Effector CD8-positive, alpha-beta T cell (primary cell): ENCODE results near the gene OR52E5.

Experiments
- DNase-seq: peaks from one replicate; lab custom pipeline; 2025; lab: John Stamatoyannopoulos, UW

OR52E5 gene

DNA sequence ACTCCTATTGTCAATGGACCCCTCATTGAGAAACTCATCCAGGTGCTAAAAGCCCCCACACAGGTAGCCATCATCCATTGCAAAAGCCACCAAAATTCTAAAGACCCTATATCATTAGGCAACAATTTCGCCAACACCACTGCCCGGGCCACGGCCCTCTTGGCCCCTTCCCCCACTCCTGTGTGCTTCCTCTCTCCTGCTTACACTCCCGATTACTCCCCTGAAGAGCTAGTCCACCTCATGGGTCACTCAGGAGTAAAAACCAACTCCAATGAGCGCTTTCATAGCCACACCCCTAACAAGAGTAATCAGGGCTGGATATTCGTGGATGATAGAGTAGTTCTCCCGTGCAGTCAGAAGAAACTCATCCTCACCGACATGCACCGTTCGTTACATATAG, 40.1 kb downstream of the OR52E5 start:
- no peak for DNase-seq

DNA sequence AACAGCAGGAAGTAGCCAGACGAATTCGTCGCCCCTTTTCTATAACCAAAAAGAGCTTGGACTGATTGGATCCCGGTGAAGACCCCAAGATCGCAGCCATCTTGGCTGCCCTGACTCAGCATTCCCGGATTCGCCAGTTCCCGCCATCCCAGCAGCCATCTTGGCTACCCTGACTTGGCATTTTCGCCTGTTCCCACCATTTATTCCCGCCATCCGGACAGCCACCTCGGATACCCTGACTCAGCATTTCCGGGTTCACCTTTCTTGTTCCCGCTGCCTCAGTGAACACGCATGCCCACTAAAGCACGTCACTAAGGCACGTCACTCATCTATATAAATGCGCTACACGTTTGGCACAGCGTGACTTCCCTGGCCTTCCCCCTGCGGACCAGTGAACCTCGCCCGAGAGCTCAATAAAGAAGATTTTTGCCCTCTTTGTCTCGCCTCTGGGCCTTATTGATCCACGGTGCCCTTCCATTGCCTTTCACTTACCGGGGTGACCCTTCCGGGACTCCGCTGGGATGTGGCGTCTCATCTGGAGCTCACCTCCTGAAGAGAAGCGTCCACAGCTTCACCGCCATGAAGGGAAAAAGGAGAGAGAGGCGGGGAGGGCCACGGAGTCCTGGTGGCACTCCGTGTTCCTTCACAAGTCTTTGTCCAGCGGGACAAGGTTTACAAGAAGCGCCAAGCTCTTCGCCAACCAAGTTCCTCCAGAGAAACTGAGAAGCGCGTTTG, 45.0 kb downstream of the OR52E5 start:
- no peak for DNase-seq

DNA sequence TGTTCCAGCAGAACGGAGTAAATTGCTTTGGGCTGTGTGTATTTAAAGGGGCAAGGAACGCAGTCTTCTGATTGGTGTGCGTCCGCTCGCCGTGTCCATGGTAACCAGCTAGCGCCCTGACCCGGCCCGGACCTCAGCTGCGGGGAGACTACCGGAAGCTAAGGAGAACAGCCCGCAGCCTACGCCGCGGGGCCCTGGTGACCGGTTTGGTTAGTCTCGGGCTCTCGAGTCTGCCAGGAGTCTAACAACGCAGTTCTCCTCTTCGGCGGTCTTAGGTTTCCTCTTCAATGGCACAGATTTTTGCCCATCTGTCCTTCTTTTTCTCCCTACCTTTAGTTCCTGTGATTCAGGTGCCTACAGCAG, 45.6 kb downstream of the OR52E5 start:
- DNase-seq: no peak

DNA sequence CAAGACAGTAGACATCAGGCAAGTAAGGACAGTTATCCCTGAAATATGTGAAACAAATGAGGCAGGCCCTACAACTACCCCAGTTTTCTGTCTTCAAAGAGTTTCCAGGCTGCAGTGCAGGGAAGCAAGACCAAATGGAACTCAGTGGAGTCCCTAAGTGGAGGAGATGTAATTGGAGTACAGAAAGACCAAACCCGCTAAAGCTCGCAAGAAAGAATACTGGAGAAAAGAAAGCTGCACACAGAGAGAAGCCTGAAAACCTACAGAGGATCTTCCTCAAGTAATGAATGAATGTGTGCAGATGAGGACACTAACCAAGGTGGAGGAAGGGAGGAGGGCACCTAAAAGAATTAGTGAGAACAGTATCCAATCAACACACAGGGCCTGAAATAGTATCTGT, 47.7 kb downstream of the OR52E5 start:
- DNase-seq: no peak

DNA sequence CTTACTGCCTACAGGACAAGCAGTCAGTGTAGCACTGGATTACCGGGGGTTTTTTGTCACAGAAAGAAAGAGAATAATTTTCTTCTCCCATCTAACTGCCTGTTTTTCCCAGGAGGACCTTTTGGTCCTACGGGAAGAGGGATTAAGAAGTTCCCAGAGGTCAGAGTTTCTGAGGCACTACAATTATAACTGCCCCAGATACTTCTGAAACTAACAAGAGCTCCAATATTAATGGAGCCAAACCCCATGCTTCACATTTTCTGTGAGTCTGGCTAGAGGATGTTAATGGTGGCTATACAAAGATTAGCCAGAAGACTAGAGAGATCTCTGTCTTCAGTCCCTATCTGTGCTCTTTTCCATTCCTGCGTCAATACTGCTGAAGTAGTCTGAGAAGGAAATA, 48.9 kb downstream of the OR52E5 start, which contains the start of gene OR56A3:
Gene OR56A3 (plus strand): TSS at position 301 of the 400 bp plus-strand sequence. CDS start 5,096 bp downstream, outside the sequence.
- DNase-seq: no peak
